ENCODE measurements around the gene PRTFDC1.

The PRTFDC1 gene

GRCh38 chr10:24871011-24871935, 81.1 kb downstream of the PRTFDC1 start:
- no peak overlapping the region for H3K9ac ChIP-seq
- peaks cover 26% of the 10 kb centered on the region for H3K4me1 ChIP-seq
- peak overlapping the region; percentile 84 for H3K27ac ChIP-seq
- no peak overlapping the region for H3K4me3 ChIP-seq (ENCODE audit: low read depth, low read length)
- H3K79me2 ChIP-seq = no peaks in the 10 kb centered on the region
- H3K36me3 ChIP-seq (ENCODE audit: control insufficient read depth, insufficient read depth, low read length) = no peaks in the 10 kb centered on the region
- no peaks in the 10 kb centered on the region for H3K27me3 ChIP-seq (ENCODE audit: control insufficient read depth, insufficient read depth, low read length)
- H3K9me3 ChIP-seq (ENCODE audit: control insufficient read depth, low read length) = no peaks in the 10 kb centered on the region
- H3K4me2 ChIP-seq (ENCODE audit: low read length) = peak overlapping the region; percentile 0
- no peak for TF ChIP-seq CTCF (IDR thresholded peaks at IDR 0.05)
- peak overlapping the region; percentile 43 for H2AFZ ChIP-seq

DNA sequence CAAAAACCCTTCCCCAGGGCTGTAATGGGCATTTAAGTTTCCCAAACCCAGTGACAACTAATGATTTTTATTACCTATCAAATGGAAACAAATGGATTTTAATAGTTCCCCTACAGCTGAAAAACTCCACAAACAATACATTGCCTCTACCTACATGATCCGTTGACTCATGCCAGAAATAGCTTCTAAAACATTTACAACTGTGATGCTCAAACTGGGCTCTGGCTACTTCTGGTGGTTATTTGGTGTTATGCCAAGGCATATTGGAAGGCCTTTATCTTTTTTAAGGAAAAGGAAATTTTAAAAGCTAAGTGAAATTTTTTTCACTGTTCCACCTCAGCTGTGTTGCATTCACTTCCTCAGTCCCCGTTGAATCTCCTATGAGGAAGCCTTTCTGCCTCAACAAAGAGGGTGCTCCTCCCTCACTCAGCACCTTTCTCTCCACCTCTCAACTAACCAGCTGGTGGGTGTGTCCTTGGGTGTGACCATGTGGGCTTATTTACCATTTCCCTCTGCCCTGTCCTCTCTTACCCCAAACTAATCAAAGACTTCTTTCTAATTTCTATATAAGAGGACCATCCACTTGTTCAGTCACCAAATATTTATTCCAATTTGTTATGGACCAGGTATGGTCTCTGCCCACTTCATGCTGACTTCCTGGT, 82.9 kb downstream of the PRTFDC1 start:
- Histone ChIP-seq H3K27ac (no peak overlapping the region), H3K36me3 (ENCODE audit: control insufficient read depth, insufficient read depth, low read length) (no peaks in the 10 kb centered on the region), H2AFZ (no peak overlapping the region), H3K4me1 (peaks cover 26% of the 10 kb centered on the region), H3K9me3 (ENCODE audit: control insufficient read depth, low read length) (no peaks in the 10 kb centered on the region), H3K27me3 (ENCODE audit: control insufficient read depth, insufficient read depth, low read length) (no peaks in the 10 kb centered on the region), H3K9ac (no peak overlapping the region), H3K4me3 (ENCODE audit: low read depth, low read length) (no peak overlapping the region), H3K4me2 (ENCODE audit: low read length) (no peak overlapping the region), H3K79me2 (no peaks in the 10 kb centered on the region)
- no peak for TF ChIP-seq CTCF (IDR thresholded peaks at IDR 0.05)

DNA sequence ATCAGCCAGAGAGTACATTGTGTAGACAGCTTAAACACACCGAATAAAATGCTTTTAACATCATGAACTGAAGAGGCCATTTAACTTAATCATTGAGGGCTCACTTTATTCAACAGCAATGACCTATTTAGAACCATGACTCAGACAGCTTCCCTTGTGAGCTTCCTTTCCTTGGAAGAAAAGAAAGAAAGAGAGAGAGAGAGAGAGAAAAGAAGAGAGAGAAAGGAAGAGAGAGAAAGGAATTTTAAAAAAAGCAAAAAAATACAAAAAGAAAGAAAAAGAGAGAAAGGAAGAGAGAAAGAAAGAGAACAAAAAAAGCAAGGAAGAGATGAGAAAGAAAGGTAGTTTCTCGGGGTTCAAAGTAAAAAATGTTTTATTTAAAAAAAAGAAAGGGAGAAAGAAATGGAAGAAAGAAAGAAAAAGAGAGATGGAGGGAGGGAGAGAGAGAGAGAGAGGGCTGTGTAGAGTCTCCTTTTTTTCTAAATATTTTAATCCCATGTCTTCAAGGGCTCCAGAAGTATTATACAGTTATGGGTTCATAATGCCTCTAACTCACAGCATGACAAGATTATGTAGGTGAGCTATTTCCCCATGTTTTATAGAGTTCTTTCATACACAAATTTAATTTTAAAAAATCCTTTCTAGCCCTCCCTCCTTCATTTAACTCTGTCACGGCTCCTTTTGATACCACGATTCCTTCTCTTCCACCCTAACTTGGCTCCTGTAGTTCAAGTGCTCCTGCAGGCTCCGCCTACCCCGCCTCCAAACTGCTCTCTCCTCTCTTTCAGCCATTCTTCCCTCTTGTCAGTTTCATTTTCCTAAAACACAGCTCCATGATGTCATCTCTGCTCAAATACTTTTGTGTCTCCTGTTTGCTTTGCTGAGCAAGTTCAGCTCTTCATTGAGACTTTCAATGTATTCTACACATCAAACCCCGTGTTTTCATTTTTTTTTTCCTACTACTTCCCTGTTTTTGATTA, 85.5 kb downstream of the PRTFDC1 start:
- Histone ChIP-seq H3K36me3 (ENCODE audit: control insufficient read depth, insufficient read depth, low read length) (no peaks in the 10 kb centered on the region), H3K9ac (no peak overlapping the region), H2AFZ (peak overlapping the region; percentile 54), H3K4me1 (peaks cover 14% of the 10 kb centered on the region), H3K4me2 (ENCODE audit: low read length) (peak overlapping the region; percentile 39), H3K9me3 (ENCODE audit: control insufficient read depth, low read length) (no peaks in the 10 kb centered on the region), H3K27ac (peak overlapping the region; percentile 21), H3K27me3 (ENCODE audit: control insufficient read depth, insufficient read depth, low read length) (no peaks in the 10 kb centered on the region), H3K4me3 (ENCODE audit: low read depth, low read length) (no peak overlapping the region), H3K79me2 (no peaks in the 10 kb centered on the region)
- TF ChIP-seq CTCF (IDR thresholded peaks at IDR 0.05) = no peak

- Histone ChIP-seq H3K27ac (no peak overlapping the region), H3K27me3 (ENCODE audit: control insufficient read depth, insufficient read depth, low read length) (no peaks in the 10 kb centered on the region)
- no peak for TF ChIP-seq CTCF (IDR thresholded peaks at IDR 0.05)
These were observed 86.6 kb downstream of the PRTFDC1 start for GRCh38 chr10:24865783-24866182.

More at GRCh38 chr10:24865783-24866182, 86.6 kb downstream of the PRTFDC1 start:
- Histone ChIP-seq H2AFZ (no peak overlapping the region), H3K4me3 (ENCODE audit: low read depth, low read length) (no peak overlapping the region), H3K4me2 (ENCODE audit: low read length) (no peak overlapping the region), H3K9me3 (ENCODE audit: control insufficient read depth, low read length) (no peaks in the 10 kb centered on the region), H3K79me2 (no peaks in the 10 kb centered on the region), H3K9ac (no peak overlapping the region), H3K4me1 (peaks cover 5% of the 10 kb centered on the region), H3K36me3 (ENCODE audit: control insufficient read depth, insufficient read depth, low read length) (no peaks in the 10 kb centered on the region)
